ENCODE results near the gene NMUR1. TPM values are rescaled to one million over a fixed set of nuclear protein-coding genes. Genes with fewer than 3 reads are reported as not detected.

The NMUR1 gene
- total and polyA plus RNA-seq, 4 experiments from 2014 or later, result 0.05 TPM; not detected in 3

- Mint-ChIP-seq H3K27me3 (peaks cover 0 to 2% of the 10 kb centered on the region in 2 donors), H3K36me3 (peaks cover 0 to 2% of the 10 kb centered on the region in 2 donors), H3K27ac (peak overlapping the region in 2 of 7 donors; percentile 9 to 38), H3K4me3 (no peak overlapping the region), H3K9me3 (no peaks in the 10 kb centered on the region), H3K4me1 (peaks cover 19 to 54% (median 34%) of the 10 kb centered on the region in 4 donors)
- H3K27ac ChIP-seq (ENCODE audit: low read depth, low read length), result no peak overlapping the region
- ChIA-PET CTCF (ENCODE audit: partially characterized antibody) (interaction anchor here (0.8 to 1.6 kb wide), 5 partner anchors 9 to 80 kb away, joined by 3 to 5 read pairs (median 4); partner anchors contain the start of gene NMUR1), POLR2A (ENCODE audit: partially characterized antibody) (no interaction called here)
- peaks cover 29% of the 10 kb centered on the region for H3K4me1 ChIP-seq (ENCODE audit: insufficient read depth, low read length)
- H3K4me3 ChIP-seq (ENCODE audit: low read length in 2 of 2), result no peak overlapping the region
- H3K27me3 ChIP-seq (ENCODE audit: insufficient read depth, low read length), result no peaks in the 10 kb centered on the region
- intact Hi-C loops (cut with micrococcal nuclease), result no loop called here
- DNase-seq, result no peak
- no peaks in the 10 kb centered on the region for H3K36me3 ChIP-seq (ENCODE audit: insufficient read depth, low read length)
- H3K9me3 ChIP-seq (ENCODE audit: control insufficient read depth in 1 of 2, low read length in 2 of 2), result no peaks in the 10 kb centered on the region
Observed at GRCh38 chr2:231521443-231521842, 8.8 kb downstream of the NMUR1 start.

GRCh38 chr2:231519975-231520555 lies 10.2 kb downstream of the NMUR1 start:
- no peak overlapping the region for H3K4me3 ChIP-seq (ENCODE audit: low read length in 2 of 2)
- peaks cover 16 to 44% (median 29%) of the 10 kb centered on the region in 4 donors for H3K4me1 Mint-ChIP-seq
- ChIA-PET CTCF (ENCODE audit: partially characterized antibody) (interaction anchor here (1.4 to 3.7 kb wide), 2 partner anchors 36 to 40 kb away, joined by 5 to 38 read pairs; no protein-coding TSS in a partner anchor), POLR2A (ENCODE audit: partially characterized antibody) (no interaction called here)
- H3K36me3 Mint-ChIP-seq, result peaks cover 0 to 2% of the 10 kb centered on the region in 2 donors
- DNase-seq, result no peak
- no peaks in the 10 kb centered on the region for H3K27me3 ChIP-seq (ENCODE audit: insufficient read depth, low read length)
- H3K27ac Mint-ChIP-seq, result no peak overlapping the region
- H3K4me1 ChIP-seq (ENCODE audit: insufficient read depth, low read length), result peaks cover 22% of the 10 kb centered on the region
- H3K36me3 ChIP-seq (ENCODE audit: insufficient read depth, low read length), result no peaks in the 10 kb centered on the region
- H3K9me3 Mint-ChIP-seq, result no peaks in the 10 kb centered on the region
- no peak overlapping the region for H3K27ac ChIP-seq (ENCODE audit: low read depth, low read length)
- intact Hi-C loops (cut with micrococcal nuclease), result no loop called here
- H3K4me3 Mint-ChIP-seq, result no peak overlapping the region
- no peaks in the 10 kb centered on the region for H3K9me3 ChIP-seq (ENCODE audit: control insufficient read depth in 1 of 2, low read length in 2 of 2)
- peaks cover 0 to 2% of the 10 kb centered on the region in 2 donors for H3K27me3 Mint-ChIP-seq

- Histone ChIP-seq H3K27ac (ENCODE audit: low read depth, low read length) (no peak overlapping the region), H3K9me3 (ENCODE audit: control insufficient read depth in 1 of 2, low read length in 2 of 2) (no peaks in the 10 kb centered on the region), H3K36me3 (ENCODE audit: insufficient read depth, low read length) (no peaks in the 10 kb centered on the region), H3K4me3 (ENCODE audit: low read length in 2 of 2) (no peak overlapping the region), H3K27me3 (ENCODE audit: insufficient read depth, low read length) (no peaks in the 10 kb centered on the region), H3K4me1 (ENCODE audit: insufficient read depth, low read length) (peaks cover 17% of the 10 kb centered on the region)
- Mint-ChIP-seq H3K27ac (no peak overlapping the region), H3K36me3 (peaks cover 0 to 2% of the 10 kb centered on the region in 2 donors), H3K4me3 (no peak overlapping the region), H3K27me3 (peaks cover 0 to 2% of the 10 kb centered on the region in 2 donors), H3K4me1 (peaks cover 16 to 46% (median 30%) of the 10 kb centered on the region in 4 donors), H3K9me3 (no peaks in the 10 kb centered on the region)
- no peak for DNase-seq
- ChIA-PET POLR2A (ENCODE audit: partially characterized antibody) (no interaction called here), CTCF (ENCODE audit: partially characterized antibody) (interaction anchor here (1.8 to 3.7 kb wide), 4 partner anchors 21 to 83 kb away, joined by 7 to 38 read pairs (median 24); no protein-coding TSS in a partner anchor)
- intact Hi-C loops (cut with micrococcal nuclease), result no loop called here
Observed at GRCh38 chr2:231518771-231519170, 11.5 kb downstream of the NMUR1 start.

GRCh38 chr2:231515603-231516002 lies 14.6 kb downstream of the NMUR1 start:
- Mint-ChIP-seq H3K27ac (peak overlapping the region in 2 of 7 donors; percentile 55 to 94), H3K4me3 (peak overlapping the region in 2 of 8 donors; percentile 36), H3K4me1 (peaks cover 14 to 34% (median 22%) of the 10 kb centered on the region in 4 donors), H3K36me3 (peaks cover 0 to 2% of the 10 kb centered on the region in 2 donors), H3K27me3 (peaks cover 0 to 2% of the 10 kb centered on the region in 2 donors), H3K9me3 (no peaks in the 10 kb centered on the region)
- peaks cover 14% of the 10 kb centered on the region for H3K4me1 ChIP-seq (ENCODE audit: insufficient read depth, low read length)
- ChIA-PET POLR2A (ENCODE audit: partially characterized antibody) (interaction anchor here (0.7 to 3.6 kb wide), 9 partner anchors 8 to 668 kb away, joined by 3 to 54 read pairs (median 5); partner anchors contain the start of genes NCL and PTMA), CTCF (ENCODE audit: partially characterized antibody) (interaction anchor here (0.6 to 2.1 kb wide), 5 partner anchors 17 to 87 kb away, joined by 3 to 8 read pairs (median 4); no protein-coding TSS in a partner anchor)
- no peak for DNase-seq
- no peaks in the 10 kb centered on the region for H3K9me3 ChIP-seq (ENCODE audit: control insufficient read depth in 1 of 2, low read length in 2 of 2)
- intact Hi-C loops (cut with micrococcal nuclease), result no loop called here
- H3K27ac ChIP-seq (ENCODE audit: low read depth, low read length), result no peak overlapping the region
- no peaks in the 10 kb centered on the region for H3K27me3 ChIP-seq (ENCODE audit: insufficient read depth, low read length)
- no peaks in the 10 kb centered on the region for H3K36me3 ChIP-seq (ENCODE audit: insufficient read depth, low read length)
- H3K4me3 ChIP-seq (ENCODE audit: low read length in 2 of 2), result no peak overlapping the region

- H3K9me3 Mint-ChIP-seq, result no peaks in the 10 kb centered on the region
- H3K4me1 Mint-ChIP-seq, result peaks cover 14 to 29% (median 21%) of the 10 kb centered on the region in 4 donors
Observed at GRCh38 chr2:231514951-231515297, 15.3 kb downstream of the NMUR1 start.

GRCh38 chr2:231514225-231514950 lies 15.9 kb downstream of the NMUR1 start:
- H3K9me3 Mint-ChIP-seq, result no peaks in the 10 kb centered on the region
- Histone ChIP-seq H3K9me3 (ENCODE audit: control insufficient read depth in 1 of 2, low read length in 2 of 2) (no peaks in the 10 kb centered on the region), H3K36me3 (ENCODE audit: insufficient read depth, low read length) (no peaks in the 10 kb centered on the region), H3K4me1 (ENCODE audit: insufficient read depth, low read length) (peaks cover 14% of the 10 kb centered on the region), H3K4me3 (ENCODE audit: low read length in 2 of 2) (peak overlapping the region; percentile 88 to 90), H3K27ac (ENCODE audit: low read depth, low read length) (peak overlapping the region; percentile 87), H3K27me3 (ENCODE audit: insufficient read depth, low read length) (no peaks in the 10 kb centered on the region)
- peak; percentile 98 to 99 (median 99) for DNase-seq
- peaks cover 0 to 2% of the 10 kb centered on the region in 2 donors for H3K27me3 Mint-ChIP-seq
- ChIA-PET CTCF (ENCODE audit: partially characterized antibody) (interaction anchor here (0.8 to 2.1 kb wide), 7 partner anchors 16 to 199 kb away, joined by 3 to 8 read pairs (median 4); no protein-coding TSS in a partner anchor), POLR2A (ENCODE audit: partially characterized antibody) (interaction anchor here (0.5 to 3.6 kb wide), 14 partner anchors 10 to 274 kb away, joined by 3 to 54 read pairs (median 3); partner anchors contain the start of genes NCL and PTMA)
- peaks cover 14 to 25% (median 21%) of the 10 kb centered on the region in 4 donors for H3K4me1 Mint-ChIP-seq
- H3K27ac Mint-ChIP-seq, result peak overlapping the region; percentile 94 to 99 (median 99)
- H3K36me3 Mint-ChIP-seq, result peaks cover 0 to 2% of the 10 kb centered on the region in 2 donors
- H3K4me3 Mint-ChIP-seq, result peak overlapping the region; percentile 88 to 91 (median 90)
- intact Hi-C loops (cut with micrococcal nuclease), result loop anchor here (1.0 to 5.0 kb wide), 7 partner anchors 32 to 1038 kb away; partner anchors contain the start of genes EIF4E2, NCL, PDE6D and TIGD1

More at GRCh38 chr2:231514951-231515297, 15.3 kb downstream of the NMUR1 start:
- H3K4me3 ChIP-seq (ENCODE audit: low read length in 2 of 2), result peak overlapping the region; percentile 88 to 90
- Mint-ChIP-seq H3K4me3 (peak overlapping the region; percentile 88 to 91 (median 90)), H3K27me3 (peaks cover 0 to 2% of the 10 kb centered on the region in 2 donors), H3K27ac (peak overlapping the region; percentile 94 to 99 (median 99)), H3K36me3 (peaks cover 0 to 2% of the 10 kb centered on the region in 2 donors)
- H3K36me3 ChIP-seq (ENCODE audit: insufficient read depth, low read length), result no peaks in the 10 kb centered on the region
- H3K27me3 ChIP-seq (ENCODE audit: insufficient read depth, low read length), result no peaks in the 10 kb centered on the region
- ChIA-PET CTCF (ENCODE audit: partially characterized antibody) (interaction anchor here (0.6 to 2.1 kb wide), 8 partner anchors 16 to 199 kb away, joined by 3 to 8 read pairs (median 4); no protein-coding TSS in a partner anchor), POLR2A (ENCODE audit: partially characterized antibody) (interaction anchor here (0.7 to 3.6 kb wide), 11 partner anchors 9 to 667 kb away, joined by 3 to 54 read pairs (median 3); partner anchors contain the start of genes NCL and PTMA)
- H3K27ac ChIP-seq (ENCODE audit: low read depth, low read length), result peak overlapping the region; percentile 87
- no peaks in the 10 kb centered on the region for H3K9me3 ChIP-seq (ENCODE audit: control insufficient read depth in 1 of 2, low read length in 2 of 2)
- DNase-seq, result no peak
- H3K4me1 ChIP-seq (ENCODE audit: insufficient read depth, low read length), result peaks cover 14% of the 10 kb centered on the region
- intact Hi-C loops (cut with micrococcal nuclease), result loop anchor here (1.0 to 5.0 kb wide), 7 partner anchors 33 to 1037 kb away; partner anchors contain the start of genes EIF4E2, NCL, PDE6D and TIGD1
